Activated CD4-positive, alpha-beta T cell treated with anti-CD3 and anti-CD28 coated beads for 1 hour (primary cell): ENCODE measurements around the gene RAD9B.
"Not testable (repeated sequence)": the region's sequence is repeated elsewhere in the genome, so short reads cannot be mapped to it uniquely, and the experiment has no call there.

Experiments used
- DNase-seq: peaks from one replicate; pipeline ENCODE4 v3.0.0-alpha.2; 2020

The RAD9B gene

GRCh38 chr12:110501752-110502738, at the start of gene RAD9B, which contains the start of gene VPS29:
Gene RAD9B (plus strand): TSS chr12:110502331. CDS start chr12:110502338, 7 bp downstream.
Gene VPS29 (minus strand): TSS chr12:110502111. CDS start chr12:110502051, 60 bp downstream.
- DNase-seq, result peak; percentile 98

- DNase-seq, result no peak
Measured at GRCh38 chr12:110453569-110454296, 48.4 kb upstream of the RAD9B start.

GRCh38 chr12:110458756-110459155, 43.4 kb upstream of the RAD9B start:
- no peak for DNase-seq

GRCh38 chr12:110461189-110461588, 40.9 kb upstream of the RAD9B start:
- DNase-seq, result not testable (repeated sequence)

GRCh38 chr12:110465024-110465423, 37.1 kb upstream of the RAD9B start:
- no peak for DNase-seq

- not testable (repeated sequence) for DNase-seq
Measured at GRCh38 chr12:110465765-110466164, 36.4 kb upstream of the RAD9B start.

GRCh38 chr12:110466791-110467190, 35.3 kb upstream of the RAD9B start:
- DNase-seq, result no peak

GRCh38 chr12:110467847-110468213, 34.3 kb upstream of the RAD9B start:
- no peak for DNase-seq

- peak; percentile 91 for DNase-seq
Measured at GRCh38 chr12:110468214-110469048, 33.7 kb upstream of the RAD9B start, which contains the start of the genes FAM216A and GPN3. Gene FAM216A (plus strand): TSS chr12:110468845. CDS start chr12:110468876, 31 bp downstream. Gene GPN3 (minus strand): TSS chr12:110468257. CDS start chr12:110468203, 54 bp downstream.

GRCh38 chr12:110475426-110475825, 26.7 kb upstream of the RAD9B start:
- no peak for DNase-seq

- no peak for DNase-seq
Measured at GRCh38 chr12:110498984-110499706, 3.0 kb upstream of the RAD9B start.

GRCh38 chr12:110501399-110501751, 756 bp upstream of the RAD9B start:
- DNase-seq, result no peak

- no peak for DNase-seq
Measured at GRCh38 chr12:110503432-110503831, 1.3 kb downstream of the RAD9B start.

- DNase-seq, result no peak
Measured at GRCh38 chr12:110505332-110505731, 3.2 kb downstream of the RAD9B start.

- DNase-seq, result no peak
Measured at GRCh38 chr12:110508071-110508586, 6.0 kb downstream of the RAD9B start.

- no peak for DNase-seq
Measured at GRCh38 chr12:110513842-110514241, 11.7 kb downstream of the RAD9B start.

GRCh38 chr12:110514363-110514762, 12.2 kb downstream of the RAD9B start:
- DNase-seq, result no peak

GRCh38 chr12:110516995-110517394, 14.9 kb downstream of the RAD9B start:
- no peak for DNase-seq

- DNase-seq, result not testable (repeated sequence)
Measured at GRCh38 chr12:110518014-110518413, 15.9 kb downstream of the RAD9B start.

GRCh38 chr12:110520876-110521712, 19.0 kb downstream of the RAD9B start:
- not testable (repeated sequence) for DNase-seq
